OCI-LY7 (cell line): ENCODE data around the gene TRPV6.

Experiments
- EZH2phosphoT487 ChIP-seq: fragments of 200-600 bp; sonication (generic); IDR thresholded peaks from 2 replicates; pipeline ENCODE4 v1.6.1; 2018; ENCODE audit warnings: low read depth, borderline replicate concordance, mild to moderate bottlenecking, mixed run types, antibody characterized with exemption, low read length, moderate library complexity, mixed read lengths
- TF ChIP-seq, protein P1 (sequence below): fragments of 200-600 bp; sonication (generic); conservative IDR thresholded peaks from 2 replicates; pipeline ENCODE4 v1.5.1; 2014; ENCODE audit warnings: mild to moderate bottlenecking, antibody characterized with exemption, low read length, moderate library complexity, mixed read lengths

DNA sequence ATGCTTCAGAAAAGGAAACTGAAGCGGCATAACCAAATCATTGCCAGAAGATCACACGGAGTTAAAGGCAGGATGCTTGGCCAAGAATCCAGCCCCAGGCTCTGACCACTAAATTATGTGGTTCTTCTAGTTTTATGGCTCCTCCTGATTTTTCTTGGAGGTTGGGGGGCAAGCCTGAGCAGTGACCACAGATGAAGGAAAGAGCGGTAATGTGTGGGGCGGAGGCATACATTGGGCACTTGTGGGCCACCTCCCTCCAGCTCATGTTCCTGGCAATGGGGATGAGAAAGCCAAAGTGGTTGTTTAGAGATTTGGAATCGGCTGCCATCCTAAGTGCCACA is 3.2 kb downstream of the TRPV6 start:
- TF ChIP-seq, protein P1, sequence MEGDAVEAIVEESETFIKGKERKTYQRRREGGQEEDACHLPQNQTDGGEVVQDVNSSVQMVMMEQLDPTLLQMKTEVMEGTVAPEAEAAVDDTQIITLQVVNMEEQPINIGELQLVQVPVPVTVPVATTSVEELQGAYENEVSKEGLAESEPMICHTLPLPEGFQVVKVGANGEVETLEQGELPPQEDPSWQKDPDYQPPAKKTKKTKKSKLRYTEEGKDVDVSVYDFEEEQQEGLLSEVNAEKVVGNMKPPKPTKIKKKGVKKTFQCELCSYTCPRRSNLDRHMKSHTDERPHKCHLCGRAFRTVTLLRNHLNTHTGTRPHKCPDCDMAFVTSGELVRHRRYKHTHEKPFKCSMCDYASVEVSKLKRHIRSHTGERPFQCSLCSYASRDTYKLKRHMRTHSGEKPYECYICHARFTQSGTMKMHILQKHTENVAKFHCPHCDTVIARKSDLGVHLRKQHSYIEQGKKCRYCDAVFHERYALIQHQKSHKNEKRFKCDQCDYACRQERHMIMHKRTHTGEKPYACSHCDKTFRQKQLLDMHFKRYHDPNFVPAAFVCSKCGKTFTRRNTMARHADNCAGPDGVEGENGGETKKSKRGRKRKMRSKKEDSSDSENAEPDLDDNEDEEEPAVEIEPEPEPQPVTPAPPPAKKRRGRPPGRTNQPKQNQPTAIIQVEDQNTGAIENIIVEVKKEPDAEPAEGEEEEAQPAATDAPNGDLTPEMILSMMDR, result no peak
- TF ChIP-seq EZH2phosphoT487, result no peak
